HUES6 (cell line): ENCODE data around the gene TTC39C.

Experiments used
- H3K27ac ChIP-seq: 2 replicates; pipeline ENCODE4 v1.7.0; 2013; ENCODE audit warnings: low read depth, mild to moderate bottlenecking, low read length, inconsistent platforms
- H3K27me3 ChIP-seq: 2 replicates; pipeline ENCODE4 v1.6.1; 2013; ENCODE audit warnings: low read length; ENCODE audit not compliant: control insufficient read depth, insufficient read depth
- H3K36me3 ChIP-seq: 2 replicates; pipeline ENCODE4 v1.6.1; 2013; ENCODE audit warnings: low read length; ENCODE audit not compliant: control insufficient read depth, insufficient read depth
- H3K4me1 ChIP-seq: 2 replicates; pipeline ENCODE4 v1.6.1; 2013; ENCODE audit warnings: low read length; ENCODE audit not compliant: control insufficient read depth, insufficient read depth
- H3K4me3 ChIP-seq: 2 replicates; pipeline ENCODE4 v1.5.1; 2013; ENCODE audit warnings: low read depth, low read length
- H3K9ac ChIP-seq: one replicate; pipeline ENCODE4 v1.6.1; 2013; ENCODE audit warnings: mild to moderate bottlenecking, low read length
- H3K9me3 ChIP-seq: 2 replicates; pipeline ENCODE4 v1.6.1; 2013; ENCODE audit warnings: low read depth, low read length; ENCODE audit not compliant: control insufficient read depth, insufficient read depth

Gene TTC39C

GRCh38 chr18:23977103-23977502, 37.5 kb upstream of the TTC39C start:
- H3K9ac ChIP-seq: no peak overlapping the region

GRCh38 chr18:23977719-23978483, 36.7 kb upstream of the TTC39C start:
- Histone ChIP-seq H3K4me3 (no peak overlapping the region), H3K36me3 (no peaks in the 10 kb centered on the region), H3K27me3 (no peaks in the 10 kb centered on the region), H3K4me1 (peaks cover 15% of the 10 kb centered on the region), H3K9me3 (no peaks in the 10 kb centered on the region), H3K9ac (no peak overlapping the region), H3K27ac (no peak overlapping the region)

More at GRCh38 chr18:23977103-23977502, 37.5 kb upstream of the TTC39C start:
- H3K4me1 ChIP-seq: peaks cover 8% of the 10 kb centered on the region
- no peak overlapping the region for H3K4me3 ChIP-seq
- no peaks in the 10 kb centered on the region for H3K36me3 ChIP-seq
- H3K9me3 ChIP-seq: no peaks in the 10 kb centered on the region
- no peak overlapping the region for H3K27ac ChIP-seq
- no peaks in the 10 kb centered on the region for H3K27me3 ChIP-seq

- no peaks in the 10 kb centered on the region for H3K9me3 ChIP-seq
- no peaks in the 10 kb centered on the region for H3K36me3 ChIP-seq
- no peaks in the 10 kb centered on the region for H3K27me3 ChIP-seq
- H3K9ac ChIP-seq: no peak overlapping the region
- H3K4me1 ChIP-seq: peaks cover 15% of the 10 kb centered on the region
- no peak overlapping the region for H3K4me3 ChIP-seq
- no peak overlapping the region for H3K27ac ChIP-seq
Measured at GRCh38 chr18:23981369-23981980, 33.1 kb upstream of the TTC39C start.

- no peaks in the 10 kb centered on the region for H3K9me3 ChIP-seq
- H3K27me3 ChIP-seq: no peaks in the 10 kb centered on the region
- no peak overlapping the region for H3K27ac ChIP-seq
- peaks cover 15% of the 10 kb centered on the region for H3K4me1 ChIP-seq
- no peak overlapping the region for H3K9ac ChIP-seq
- no peak overlapping the region for H3K4me3 ChIP-seq
- H3K36me3 ChIP-seq: no peaks in the 10 kb centered on the region
Measured at GRCh38 chr18:23982155-23983079, 32.1 kb upstream of the TTC39C start.

GRCh38 chr18:23983112-23983511, 31.4 kb upstream of the TTC39C start:
- H3K9ac ChIP-seq: no peak overlapping the region
- no peaks in the 10 kb centered on the region for H3K27me3 ChIP-seq
- H3K4me1 ChIP-seq: peaks cover 15% of the 10 kb centered on the region
- no peak overlapping the region for H3K27ac ChIP-seq
- no peaks in the 10 kb centered on the region for H3K36me3 ChIP-seq
- H3K9me3 ChIP-seq: no peaks in the 10 kb centered on the region
- H3K4me3 ChIP-seq: no peak overlapping the region

- no peaks in the 10 kb centered on the region for H3K9me3 ChIP-seq
- no peaks in the 10 kb centered on the region for H3K27me3 ChIP-seq
- no peak overlapping the region for H3K4me3 ChIP-seq
- H3K36me3 ChIP-seq: no peaks in the 10 kb centered on the region
- H3K27ac ChIP-seq: no peak overlapping the region
- no peak overlapping the region for H3K9ac ChIP-seq
- H3K4me1 ChIP-seq: peaks cover 10% of the 10 kb centered on the region
Measured at GRCh38 chr18:23986600-23987359, 27.8 kb upstream of the TTC39C start.

- H3K9ac ChIP-seq: no peak overlapping the region
- no peak overlapping the region for H3K4me3 ChIP-seq
- H3K4me1 ChIP-seq: 0 out of 2 replicates have a peak, but pooled peaks cover 2% of the 10 kb centered on the region
Measured at GRCh38 chr18:23990474-23991410, 23.8 kb upstream of the TTC39C start.

GRCh38 chr18:23992089-23992940, 22.2 kb upstream of the TTC39C start:
- Histone ChIP-seq H3K9me3 (no peaks in the 10 kb centered on the region), H3K9ac (no peak overlapping the region)

More at GRCh38 chr18:23990474-23991410, 23.8 kb upstream of the TTC39C start:
- H3K36me3 ChIP-seq: no peaks in the 10 kb centered on the region
- H3K27me3 ChIP-seq: no peaks in the 10 kb centered on the region
- H3K27ac ChIP-seq: no peak overlapping the region
- H3K9me3 ChIP-seq: no peaks in the 10 kb centered on the region

GRCh38 chr18:23992941-23993280, 21.6 kb upstream of the TTC39C start:
- Histone ChIP-seq H3K27ac (no peak overlapping the region), H3K27me3 (no peaks in the 10 kb centered on the region), H3K9me3 (no peaks in the 10 kb centered on the region), H3K36me3 (no peaks in the 10 kb centered on the region), H3K9ac (no peak overlapping the region), H3K4me3 (no peak overlapping the region), H3K4me1 (0 out of 2 replicates have a peak, but pooled peaks cover 2% of the 10 kb centered on the region)

More at GRCh38 chr18:23992089-23992940, 22.2 kb upstream of the TTC39C start:
- H3K27ac ChIP-seq: no peak overlapping the region
- 0 out of 2 replicates have a peak, but pooled peaks cover 2% of the 10 kb centered on the region for H3K4me1 ChIP-seq
- H3K4me3 ChIP-seq: no peak overlapping the region
- no peaks in the 10 kb centered on the region for H3K27me3 ChIP-seq
- no peaks in the 10 kb centered on the region for H3K36me3 ChIP-seq
